HCT116 (cell line): ENCODE results near the gene SCGB3A2. TPM values are rescaled to one million over a fixed set of nuclear protein-coding genes. Genes with fewer than 3 reads are reported as not detected.

Experiments used
- ATAC-seq: fragments of 200-7000 bp; cut with Tn5 transposase; 2 replicates; pipeline ENCODE4 v1.9.1; 2020; ENCODE audit warnings: mild to moderate bottlenecking, moderate library complexity
- BruUV-seq: library from RNA; stranded (reverse); fragments of 400-500 nt; replicated peaks from 2 replicates; lab custom pipeline; 2021; lab: Mats Ljungman, UMichigan
- CTCF ChIA-PET: fragments of 300-600 bp; sonication (Branson Sonifier 250); formaldehyde crosslinking; loops from one replicate; lab custom pipeline; 2021; ENCODE audit warnings: antibody characterized with exemption; lab: Charles Lee
- POLR2A ChIA-PET: fragments of 300-600, 350-600 bp; sonication (Branson Sonifier 250); formaldehyde crosslinking; loops from one replicate; lab custom pipeline; 2021; ENCODE audit warnings: antibody characterized with exemption; lab: Charles Lee
- RAD21 ChIA-PET, 2 experiments: fragments of 300-600 bp; sonication (Branson Sonifier 250); formaldehyde crosslinking; loops; one replicate each; lab custom pipeline; 2023; ENCODE audit warnings: low total read pairs in 2 of 2; ENCODE audit not compliant: uncharacterized antibody in 2 of 2, unreplicated experiment in 2 of 2, low non-redundant PET in 1 of 2; lab: Charles Lee
- DNase-seq: peaks from one replicate; pipeline ENCODE4 v3.0.0-alpha.2; 2010; ENCODE audit warnings: low read depth, low spot score
- H2AFZ ChIP-seq: fragments of 200-600 bp; shearing (Covaris generic), sonication (generic); 2 replicates; pipeline ENCODE4 v1.6.1; 2017; ENCODE audit warnings: low read depth, mixed run types, mixed read lengths, antibody characterized with exemption, low read length; ENCODE audit not compliant: poor library complexity, severe bottlenecking
- H3K27ac ChIP-seq: 2 replicates; pipeline ENCODE4 v1.5.1; 2012; ENCODE audit warnings: low read depth, low read length
- H3K27me3 ChIP-seq: fragments of 200-600 bp; sonication (generic); 2 replicates; pipeline ENCODE4 v1.6.1; 2016; ENCODE audit warnings: mixed run types, low read length, mixed read lengths; ENCODE audit not compliant: insufficient read depth
- H3K36me3 ChIP-seq, 2 experiments: fragments of 200-500 bp in 1 of 2; fragments of 200-600 bp in 1 of 2; sonication (Bioruptor generic) in 1 of 2; sonication (generic) in 1 of 2; 2 replicates each; pipeline versions ENCODE4 v1.5.1 to v1.6.1; 2014 to 2016; ENCODE audit warnings: low read length in 2 of 2, inconsistent platforms in 1 of 2, mixed read lengths in 1 of 2, mixed run types in 1 of 2; ENCODE audit not compliant: insufficient read depth in 2 of 2, control insufficient read depth in 1 of 2
- H3K4me1 ChIP-seq, 2 experiments: fragments of 200-600 bp in 1 of 2; sonication (generic) in 1 of 2; 2 replicates each; pipeline versions ENCODE4 v1.5.1 to v1.6.1; 2012 to 2017; ENCODE audit warnings: low read length in 2 of 2, inconsistent platforms in 1 of 2, mild to moderate bottlenecking in 1 of 2, mixed read lengths in 1 of 2, mixed run types in 1 of 2, moderate library complexity in 1 of 2; ENCODE audit not compliant: insufficient read depth in 2 of 2, control insufficient read depth in 1 of 2
- H3K4me2 ChIP-seq: fragments of 200-600 bp; sonication (generic); 2 replicates; pipeline ENCODE4 v1.6.1; 2017; ENCODE audit warnings: mixed run types, low read length, mixed read lengths
- H3K4me3 ChIP-seq, 2 experiments: fragments of 200-600 bp in 1 of 2; sonication (generic) in 1 of 2; replicated peaks in 1 of 2; 2 replicates each; pipeline ENCODE4 v1.5.1; 2011 to 2016; ENCODE audit warnings: low read length in 2 of 2, control low read depth in 1 of 2, low read depth in 1 of 2, mild to moderate bottlenecking in 1 of 2, mixed read lengths in 1 of 2, mixed run types in 1 of 2
- H3K79me2 ChIP-seq: fragments of 200-600 bp; sonication (generic); 2 replicates; pipeline ENCODE4 v1.6.1; 2017; ENCODE audit warnings: mild to moderate bottlenecking, mixed run types, low read length, moderate library complexity, mixed read lengths; ENCODE audit not compliant: insufficient read depth
- H3K9ac ChIP-seq: fragments of 200-600 bp; sonication (generic); 2 replicates; pipeline ENCODE4 v1.6.1; 2016; ENCODE audit warnings: low read length, mixed read lengths
- H3K9me2 ChIP-seq: fragments of 200-600 bp; sonication (generic), shearing (Covaris generic); 2 replicates; pipeline ENCODE4 v1.6.1; 2017; ENCODE audit warnings: mixed run types, mild to moderate bottlenecking, moderate library complexity; ENCODE audit not compliant: insufficient read depth
- H3K9me3 ChIP-seq, 2 experiments: fragments of 200-500 bp in 1 of 2; fragments of 200-600 bp in 1 of 2; sonication (Bioruptor generic) in 1 of 2; sonication (generic) in 1 of 2; 2 replicates each; pipeline ENCODE4 v1.6.1; 2014 to 2017; ENCODE audit warnings: low read length in 2 of 2, mixed read lengths in 2 of 2, inconsistent platforms in 1 of 2, low read depth in 1 of 2, mild to moderate bottlenecking in 1 of 2, mixed run types in 1 of 2, moderate library complexity in 1 of 2; ENCODE audit not compliant: control insufficient read depth in 1 of 2, insufficient read depth in 1 of 2
- H4K20me1 ChIP-seq: fragments of 200-600 bp; sonication (generic), shearing (Covaris generic); 2 replicates; pipeline ENCODE4 v1.6.1; 2017; ENCODE audit warnings: mixed run types, mild to moderate bottlenecking, moderate library complexity; ENCODE audit not compliant: insufficient read depth
- RAD21 ChIP-seq: IDR thresholded peaks from 2 replicates; pipeline ENCODE4 v1.6.1; 2012; ENCODE audit warnings: low read depth, mild to moderate bottlenecking
- SRF ChIP-seq: IDR thresholded peaks from 2 replicates; pipeline ENCODE4 v1.6.1; 2012; ENCODE audit warnings: low read depth
- YY1 ChIP-seq: IDR thresholded peaks from 2 replicates; pipeline ENCODE4 v1.6.1; 2011; ENCODE audit warnings: low read length, low read depth, moderate library complexity, mild to moderate bottlenecking; ENCODE audit not compliant: insufficient replicate concordance; ENCODE audit errors: extremely low read depth
- intact Hi-C: fragments of 100-400 bp; cut with micrococcal nuclease; formaldehyde crosslinking; loops from 2 replicates; pipeline ENCODE4 v1.10.0; 2022
- total RNA-seq: library from RNA; stranded (reverse); gene quantifications from one replicate; pipeline ENCODE4 v1.2.1, GENCODE V29; 2021; ENCODE audit not compliant: unreplicated experiment
- TF ChIP-seq, protein P1 (sequence below), 3 experiments: fragments of 200-600 bp in 1 of 3; sonication (generic) in 1 of 3; IDR thresholded peaks in 2 of 3; conservative IDR thresholded peaks in 1 of 3; 2 replicates each; pipeline ENCODE4 v1.5.1; 2012 to 2017; ENCODE audit warnings: low read depth in 2 of 3, low read length in 2 of 3, antibody characterized with exemption in 1 of 3, borderline replicate concordance in 1 of 3, control low read depth in 1 of 3, mild to moderate bottlenecking in 1 of 3, mixed read lengths in 1 of 3, mixed run types in 1 of 3, moderate library complexity in 1 of 3; ENCODE audit not compliant: insufficient read depth in 1 of 3

The SCGB3A2 gene
- total RNA-seq, 1 experiment from 2014 or later, result not detected

DNA sequence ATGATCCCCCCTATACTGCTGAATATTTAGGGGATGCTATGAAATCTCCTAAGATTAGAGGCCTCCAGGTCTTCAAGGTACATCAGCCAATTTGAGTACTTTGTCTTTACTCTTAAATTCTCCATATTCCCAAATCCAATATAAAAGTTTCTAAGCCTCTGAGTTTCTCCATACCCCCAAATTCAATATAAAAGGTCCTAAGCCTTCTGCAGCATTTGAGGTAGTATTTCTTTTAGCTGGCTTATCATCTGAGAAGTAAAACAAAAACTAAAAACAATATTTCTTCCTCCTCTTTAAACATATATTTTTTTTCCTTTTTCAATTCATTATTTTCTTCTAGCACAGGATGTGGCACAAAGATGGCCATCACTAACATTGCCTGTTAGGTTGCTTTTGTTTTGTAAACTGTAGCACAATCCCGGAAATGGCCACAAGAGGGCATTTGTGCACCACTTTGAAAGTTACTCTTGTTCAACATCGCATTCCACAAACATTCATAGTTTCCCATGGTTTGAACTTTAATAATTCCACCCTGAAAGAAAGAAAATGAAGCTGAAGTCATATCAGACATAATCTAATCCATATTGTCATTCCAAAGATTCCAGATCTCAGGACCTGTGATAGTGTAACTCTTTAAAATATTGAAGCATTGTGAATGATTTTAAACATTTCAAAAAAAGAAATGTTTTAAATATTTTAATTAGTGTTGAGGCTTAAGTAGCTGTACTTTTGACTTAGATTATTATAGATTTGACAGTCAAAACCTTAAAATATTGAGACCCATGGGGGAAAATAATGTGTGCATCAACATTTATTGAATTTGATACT is 21.0 kb upstream of the SCGB3A2 start:
- peak; percentile 78 for ATAC-seq
- intact Hi-C loops, result loop anchor here (1.0 to 5.0 kb wide), 2 partner anchors 78 to 250 kb away; no protein-coding TSS in a partner anchor
- POLR2A ChIA-PET, result no interaction called here

More for the DNA sequence above, 21.0 kb upstream of the SCGB3A2 start:
- H3K27ac ChIP-seq, result no peak overlapping the region
- peaks cover 5% of the 10 kb centered on the region; the same call in 1 of the 2 replicates for H3K27me3 ChIP-seq
- no peak overlapping the region for H3K9ac ChIP-seq
- no peaks in the 10 kb centered on the region for H3K9me2 ChIP-seq
- no peaks in the 10 kb centered on the region for H3K4me1 ChIP-seq
- CTCF ChIA-PET, result interaction anchor here (0.8 to 4.0 kb wide), 6 partner anchors 10 to 873 kb away, joined by 3 to 34 read pairs (median 4); no protein-coding TSS in a partner anchor
- H3K9me3 ChIP-seq, result no peaks in the 10 kb centered on the region
- no TSS peak for BruUV-seq
- TF ChIP-seq RAD21 (peak; percentile 71), YY1 (no peak), SRF (no peak)
- TF ChIP-seq, protein P1, sequence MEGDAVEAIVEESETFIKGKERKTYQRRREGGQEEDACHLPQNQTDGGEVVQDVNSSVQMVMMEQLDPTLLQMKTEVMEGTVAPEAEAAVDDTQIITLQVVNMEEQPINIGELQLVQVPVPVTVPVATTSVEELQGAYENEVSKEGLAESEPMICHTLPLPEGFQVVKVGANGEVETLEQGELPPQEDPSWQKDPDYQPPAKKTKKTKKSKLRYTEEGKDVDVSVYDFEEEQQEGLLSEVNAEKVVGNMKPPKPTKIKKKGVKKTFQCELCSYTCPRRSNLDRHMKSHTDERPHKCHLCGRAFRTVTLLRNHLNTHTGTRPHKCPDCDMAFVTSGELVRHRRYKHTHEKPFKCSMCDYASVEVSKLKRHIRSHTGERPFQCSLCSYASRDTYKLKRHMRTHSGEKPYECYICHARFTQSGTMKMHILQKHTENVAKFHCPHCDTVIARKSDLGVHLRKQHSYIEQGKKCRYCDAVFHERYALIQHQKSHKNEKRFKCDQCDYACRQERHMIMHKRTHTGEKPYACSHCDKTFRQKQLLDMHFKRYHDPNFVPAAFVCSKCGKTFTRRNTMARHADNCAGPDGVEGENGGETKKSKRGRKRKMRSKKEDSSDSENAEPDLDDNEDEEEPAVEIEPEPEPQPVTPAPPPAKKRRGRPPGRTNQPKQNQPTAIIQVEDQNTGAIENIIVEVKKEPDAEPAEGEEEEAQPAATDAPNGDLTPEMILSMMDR (IDR thresholded peaks at IDR 0.05 in 2 of 3, conservative IDR thresholded peaks at IDR 0.05 in 1 of 3; ENCODE audit: borderline replicate concordance in 1 of 3, insufficient read depth in 1 of 3, low read depth in 2 of 3, low read length in 2 of 3), result peak; percentile 57 to 81 (median 76); a peak in 5 of 6 replicates
- H3K4me2 ChIP-seq, result no peak overlapping the region
- H4K20me1 ChIP-seq, result no peaks in the 10 kb centered on the region
- no peaks in the 10 kb centered on the region for H3K79me2 ChIP-seq
- RAD21 ChIA-PET, result no interaction called here
- no peak overlapping the region for H2AFZ ChIP-seq
- H3K4me3 ChIP-seq, result no peak overlapping the region
- no peaks in the 10 kb centered on the region for H3K36me3 ChIP-seq
- DNase-seq, result peak; percentile 47
